Left lung (tissue), 10 donors: ENCODE measurements around the gene FREM1. TPM values are rescaled to one million over a fixed set of nuclear protein-coding genes. Genes with fewer than 3 reads are reported as not detected.

Source experiments
- ATAC-seq: fragments of 200-7000 bp; cut with Tn5 transposase; one replicate; pipeline ENCODE4 v1.9.1; 2020; ENCODE audit warnings: moderate library complexity
- DNase-seq, 4 donors: peaks; one replicate each; pipeline ENCODE4 v3.0.0-alpha.2; 2013 to 2020
- H3K27ac ChIP-seq, 2 donors: fragments of 200-600 bp; sonication (generic) in 1 of 2; one replicate each; pipeline versions ENCODE4 v1.5.0 to v1.8.0; 2020 to 2021
- H3K27me3 ChIP-seq, 2 donors: fragments of 200-600 bp; sonication (generic) in 1 of 2; one replicate each; pipeline versions ENCODE4 v1.5.0 to v1.8.0; 2020 to 2021
- H3K36me3 ChIP-seq, 2 donors: fragments of 200-600 bp; sonication (generic) in 1 of 2; one replicate each; pipeline versions ENCODE4 v1.5.0 to v1.8.0; 2020 to 2021
- H3K4me1 ChIP-seq, 2 donors: fragments of 200-600 bp; one replicate each; pipeline ENCODE4 v1.8.0; 2021
- H3K4me3 ChIP-seq, 2 donors: fragments of 200-600 bp; sonication (generic) in 1 of 2; one replicate each; pipeline versions ENCODE4 v1.5.0 to v1.8.0; 2020 to 2021; ENCODE audit warnings: mild to moderate bottlenecking in 1 of 2
- H3K9me3 ChIP-seq, 2 donors: fragments of 200-600 bp; sonication (generic) in 1 of 2; one replicate each; pipeline versions ENCODE4 v1.5.0 to v1.8.0; 2020 to 2021
- CTCF ChIP-seq, 2 donors: fragments of 200-600 bp; sonication (generic) in 1 of 2; IDR thresholded peaks; one replicate each; pipeline versions ENCODE4 v1.5.0 to v1.8.0; 2021; ENCODE audit warnings: antibody characterized with exemption in 2 of 2
- intact Hi-C, 2 donors: fragments of 100-400 bp; cut with DNase I; formaldehyde crosslinking; loops; one replicate each; pipeline versions ENCODE4 v1.11.2 to v1.14.2; 2022
- polyA plus RNA-seq, 6 donors: library from polyadenylated mRNA; unstranded; fragments of 120-200 nt; gene quantifications; one replicate each; pipeline ENCODE4 v1.2.1, GENCODE V29; 2013; ENCODE audit not compliant: insufficient read length in 6 of 6
- total RNA-seq, 2 donors: library from RNA; stranded (reverse); fragmentation: NEBNext Ultra II Directional; extraction: Animal tissue kit (Norgen Biotek cat#: 25700); gene quantifications; one replicate each; pipeline ENCODE4 v1.2.1, GENCODE V29; 2021
- donor health status: DM: no; HTN: yes; CAD: no.
- donor health status: DM: no; HTN: no; CAD: no.

FREM1 gene
- total and polyA plus RNA-seq, 8 donors, result 2.4 to 104 (median 66.4) TPM

GRCh38 chr9:14690948-14691730 is 219.1 kb downstream of the FREM1 start:
- ATAC-seq (peak; percentile 61), DNase-seq (no peak)
- peaks cover 0 to 6% of the 10 kb centered on the region in 2 donors for H3K27me3 ChIP-seq
- H3K36me3 ChIP-seq, result peaks cover 0 to 30% of the 10 kb centered on the region in 2 donors
- no peak for TF ChIP-seq CTCF (IDR thresholded peaks at IDR 0.05)
- peak overlapping the region in 1 of 2 donors; percentile 75 for H3K4me3 ChIP-seq
- H3K4me1 ChIP-seq, result peaks cover 0 to 6% of the 10 kb centered on the region in 2 donors
- intact Hi-C loops, result no loop called here
- no peaks in the 10 kb centered on the region for H3K9me3 ChIP-seq
- H3K27ac ChIP-seq, result peak overlapping the region; percentile 45 to 50

GRCh38 chr9:14687042-14687719 is 223.0 kb downstream of the FREM1 start:
- Histone ChIP-seq H3K4me3 (no peak overlapping the region), H3K27ac (no peak overlapping the region), H3K9me3 (peaks cover 0 to 3% of the 10 kb centered on the region in 2 donors), H3K36me3 (peaks cover 0 to 30% of the 10 kb centered on the region in 2 donors), H3K27me3 (no peaks in the 10 kb centered on the region), H3K4me1 (peaks cover 0 to 6% of the 10 kb centered on the region in 2 donors)
- ATAC-seq (no peak), DNase-seq (peak in 1 of 4 donors; percentile 45)
- no peak for TF ChIP-seq CTCF (IDR thresholded peaks at IDR 0.05)
- intact Hi-C loops, result no loop called here

GRCh38 chr9:14686168-14686567 is 224.1 kb downstream of the FREM1 start:
- Histone ChIP-seq H3K27ac (no peak overlapping the region), H3K27me3 (no peaks in the 10 kb centered on the region), H3K4me3 (no peak overlapping the region), H3K9me3 (peaks cover 0 to 3% of the 10 kb centered on the region in 2 donors), H3K4me1 (peaks cover 0 to 4% of the 10 kb centered on the region in 2 donors), H3K36me3 (peaks cover 0 to 30% of the 10 kb centered on the region in 2 donors)
- intact Hi-C loops, result no loop called here
- no peak for TF ChIP-seq CTCF (IDR thresholded peaks at IDR 0.05)
- ATAC-seq (no peak), DNase-seq (no peak)

Other genes starting within 250 kb of the FREM1 start
- 10 to 100 TPM; 21.7 to 25.6 TPM for gene ZDHHC21, start 217.0 kb downstream of the FREM1 start, total RNA-seq
- 10 to 100 TPM; 19.4 to 27.7 (median 24.9) TPM for gene ZDHHC21, start 217.0 kb downstream of the FREM1 start, polyA plus RNA-seq
- not detected for gene CER1, start 187.7 kb downstream of the FREM1 start, total RNA-seq
- under 1 TPM; 0.22 to 0.65 (median 0.37) TPM for gene CER1, start 187.7 kb downstream of the FREM1 start, polyA plus RNA-seq